Karpas-422 (cell line): ENCODE measurements around the gene NKAIN1. TPM values are rescaled to one million over a fixed set of nuclear protein-coding genes. Genes with fewer than 3 reads are reported as not detected.
A peak's percentile ranks its signal among the peaks of the same experiment; 100 is the strongest.
"Not testable (repeated sequence)": the region's sequence is repeated elsewhere in the genome, so short reads cannot be mapped to it uniquely, and the experiment has no call there.

ENCODE experiments used
- DNase-seq: peaks from one replicate; pipeline ENCODE4 v3.0.0-alpha.2; 2015
- H2AFZ ChIP-seq: fragments of 200-600 bp; sonication (generic); 2 replicates; pipeline ENCODE4 v1.6.1; 2014; ENCODE audit warnings: antibody characterized with exemption, low read length, mixed read lengths
- H3K27ac ChIP-seq: fragments of 200-600 bp; sonication (generic); 2 replicates; pipeline ENCODE4 v1.5.1; 2014; ENCODE audit warnings: mild to moderate bottlenecking, low read length, moderate library complexity
- H3K27me3 ChIP-seq: fragments of 200-600 bp; sonication (generic); 2 replicates; pipeline ENCODE4 v1.6.1; 2014; ENCODE audit warnings: low read length, mixed read lengths
- H3K36me3 ChIP-seq: fragments of 200-600 bp; sonication (generic); 2 replicates; pipeline ENCODE4 v1.6.1; 2014; ENCODE audit warnings: low read length, mixed read lengths; ENCODE audit not compliant: insufficient read depth
- H3K4me1 ChIP-seq: fragments of 200-600 bp; sonication (generic); 2 replicates; pipeline ENCODE4 v1.6.1; 2014; ENCODE audit warnings: mild to moderate bottlenecking, low read length, mixed read lengths
- H3K4me2 ChIP-seq: fragments of 200-600 bp; sonication (generic); 2 replicates; pipeline ENCODE4 v1.6.1; 2014; ENCODE audit warnings: low read length, low read depth, mild to moderate bottlenecking; ENCODE audit not compliant: poor library complexity, severe bottlenecking
- H3K4me3 ChIP-seq: fragments of 200-600 bp; sonication (generic); 2 replicates; pipeline ENCODE4 v1.5.1; 2014; ENCODE audit warnings: mild to moderate bottlenecking, antibody characterized with exemption, low read length, mixed read lengths
- H3K79me2 ChIP-seq: fragments of 200-600 bp; sonication (generic); 2 replicates; pipeline ENCODE4 v1.6.1; 2014; ENCODE audit warnings: mild to moderate bottlenecking, low read length, mixed read lengths
- H3K9ac ChIP-seq: fragments of 200-600 bp; sonication (generic); 2 replicates; pipeline ENCODE4 v1.6.0; 2014; ENCODE audit warnings: low read length
- H3K9me2 ChIP-seq: fragments of 200-600 bp; sonication (generic), shearing (Covaris generic); replicated peaks from 2 replicates; pipeline ENCODE4 v1.6.0; 2014; ENCODE audit warnings: mild to moderate bottlenecking, low read length, moderate library complexity; ENCODE audit not compliant: insufficient read depth
- H3K9me3 ChIP-seq: fragments of 300-700, 200-600 bp; sonication (generic); 2 replicates; pipeline ENCODE4 v1.6.1; 2014; ENCODE audit warnings: low read length, mixed read lengths
- H4K20me1 ChIP-seq: fragments of 200-600 bp; sonication (generic); 2 replicates; pipeline ENCODE4 v1.6.1; 2014; ENCODE audit warnings: mild to moderate bottlenecking, antibody characterized with exemption, low read length, low read depth; ENCODE audit not compliant: insufficient read depth
- total RNA-seq: library from RNA; depleted of rRNA; stranded (reverse); fragments of >200 nt; shearing (Covaris generic); gene quantifications from 2 replicates; pipeline ENCODE4 v1.2.3, GENCODE V29; 2014; ENCODE audit warnings: low replicate concordance; rRNA removed

NKAIN1 gene
- total RNA-seq, result not detected in 2 replicates

- Histone ChIP-seq H3K79me2 (no peaks in the 10 kb centered on the region), H3K9me2 (no peaks in the 10 kb centered on the region), H3K4me1 (peaks cover 4% of the 10 kb centered on the region), H3K9me3 (no peaks in the 10 kb centered on the region), H3K4me2 (no peak within 1 kb of the TSS), H3K9ac (no peak within 1 kb of the TSS), H4K20me1 (no peaks in the 10 kb centered on the region), H3K27me3 (no peaks in the 10 kb centered on the region), H3K27ac (no peak within 1 kb of the TSS), H3K4me3 (no peak within 1 kb of the TSS), H2AFZ (no peak within 1 kb of the TSS), H3K36me3 (no peaks in the 10 kb centered on the region)
- DNase-seq, result no peak
Measured at GRCh38 chr1:31239653-31240241, at the start of gene NKAIN1. Gene NKAIN1 (minus strand): TSS chr1:31239887. CDS start chr1:31239547, 340 bp downstream.

GRCh38 chr1:31289021-31289420 is 49.3 kb upstream of the NKAIN1 start:
- Histone ChIP-seq H4K20me1 (0 out of 2 replicates have a peak, but pooled peaks cover 6% of the 10 kb centered on the region), H3K9me3 (no peaks in the 10 kb centered on the region), H3K36me3 (peaks cover 75% of the 10 kb centered on the region), H3K27ac (no peak overlapping the region), H2AFZ (no peak overlapping the region), H3K79me2 (peaks cover 47% of the 10 kb centered on the region), H3K9ac (no peak overlapping the region), H3K4me1 (no peaks in the 10 kb centered on the region), H3K4me2 (no peak overlapping the region), H3K4me3 (no peak overlapping the region), H3K27me3 (no peaks in the 10 kb centered on the region), H3K9me2 (no peaks in the 10 kb centered on the region)
- no peak for DNase-seq

DNA sequence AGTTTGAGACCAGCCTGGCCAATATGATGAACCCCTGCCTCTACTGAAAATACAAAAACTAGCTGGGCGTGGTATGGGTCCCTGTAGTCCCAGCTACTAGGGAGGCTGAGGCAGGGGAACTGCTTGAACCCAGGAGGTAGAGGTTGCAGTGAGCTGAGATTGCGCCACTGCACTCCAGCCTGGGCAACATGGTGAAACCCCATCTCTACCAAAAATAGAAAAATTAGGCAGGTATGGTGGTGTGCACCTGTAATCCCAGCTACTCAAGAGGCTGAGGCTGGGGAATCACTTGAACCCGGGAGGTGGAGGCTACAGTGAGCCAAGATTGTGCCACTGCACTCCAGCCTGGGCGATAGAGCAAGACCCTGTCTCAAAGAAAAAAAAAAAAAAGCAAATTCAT is 48.1 kb upstream of the NKAIN1 start:
- H3K4me2 ChIP-seq, H3K4me1 ChIP-seq, H3K27me3 ChIP-seq, DNase-seq, H3K9ac ChIP-seq, H3K4me3 ChIP-seq, H3K9me3 ChIP-seq, H3K27ac ChIP-seq, H3K9me2 ChIP-seq, H4K20me1 ChIP-seq, H2AFZ ChIP-seq: not testable (repeated sequence)
- H3K36me3 ChIP-seq, result peaks cover 74% of the 10 kb centered on the region
- peaks cover 42% of the 10 kb centered on the region for H3K79me2 ChIP-seq

- DNase-seq, H3K4me1 ChIP-seq, H3K4me3 ChIP-seq, H3K4me2 ChIP-seq, H3K27me3 ChIP-seq, H3K9me3 ChIP-seq, H3K9ac ChIP-seq, H2AFZ ChIP-seq, H3K9me2 ChIP-seq, H4K20me1 ChIP-seq, H3K27ac ChIP-seq: not testable (repeated sequence)
- Histone ChIP-seq H3K79me2 (peaks cover 54% of the 10 kb centered on the region), H3K36me3 (peaks cover 73% of the 10 kb centered on the region)
Measured at GRCh38 chr1:31282426-31282825, 42.7 kb upstream of the NKAIN1 start.

GRCh38 chr1:31273619-31274018 is 33.9 kb upstream of the NKAIN1 start:
- H4K20me1 ChIP-seq, result 0 out of 2 replicates have a peak, but pooled peaks cover 3% of the 10 kb centered on the region
- peaks cover 18% of the 10 kb centered on the region for H3K4me1 ChIP-seq
- no peak overlapping the region for H3K4me3 ChIP-seq
- peaks cover 70% of the 10 kb centered on the region for H3K36me3 ChIP-seq
- H3K9me2 ChIP-seq, result no peaks in the 10 kb centered on the region
- no peak overlapping the region for H3K4me2 ChIP-seq
- no peaks in the 10 kb centered on the region for H3K9me3 ChIP-seq
- DNase-seq, result no peak
- no peaks in the 10 kb centered on the region for H3K27me3 ChIP-seq
- H2AFZ ChIP-seq, result no peak overlapping the region
- H3K79me2 ChIP-seq, result peaks cover 61% of the 10 kb centered on the region
- no peak overlapping the region for H3K27ac ChIP-seq
- no peak overlapping the region for H3K9ac ChIP-seq

DNA sequence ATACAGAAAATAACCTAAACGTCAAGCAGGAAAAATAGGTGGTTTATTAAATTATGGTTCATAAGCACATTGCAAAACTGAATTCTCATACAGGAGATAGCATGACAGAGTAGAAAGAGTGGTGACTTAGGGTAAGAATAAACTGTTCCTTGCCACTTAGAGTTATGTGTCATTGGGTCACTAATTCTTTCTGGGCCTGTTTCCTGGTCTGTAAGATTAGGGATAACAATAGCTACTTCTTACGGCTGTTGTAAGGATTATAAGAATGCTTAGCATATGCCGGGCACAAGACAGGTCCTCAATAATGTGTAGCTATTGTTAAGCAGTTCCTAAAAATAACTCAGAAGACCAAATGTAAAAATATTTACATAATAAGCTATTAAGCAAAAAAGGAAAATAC is 32.7 kb upstream of the NKAIN1 start:
- Histone ChIP-seq H3K27ac (peak overlapping the region; percentile 2; the same call in 1 of the 2 replicates), H3K4me3 (no peak overlapping the region), H3K4me2 (no peak overlapping the region), H3K27me3 (no peaks in the 10 kb centered on the region), H3K36me3 (peaks cover 61% of the 10 kb centered on the region), H4K20me1 (0 out of 2 replicates have a peak, but pooled peaks cover 3% of the 10 kb centered on the region), H2AFZ (no peak overlapping the region), H3K9ac (no peak overlapping the region), H3K9me3 (no peaks in the 10 kb centered on the region), H3K4me1 (peaks cover 18% of the 10 kb centered on the region), H3K9me2 (no peaks in the 10 kb centered on the region), H3K79me2 (peaks cover 50% of the 10 kb centered on the region)
- no peak for DNase-seq

DNA sequence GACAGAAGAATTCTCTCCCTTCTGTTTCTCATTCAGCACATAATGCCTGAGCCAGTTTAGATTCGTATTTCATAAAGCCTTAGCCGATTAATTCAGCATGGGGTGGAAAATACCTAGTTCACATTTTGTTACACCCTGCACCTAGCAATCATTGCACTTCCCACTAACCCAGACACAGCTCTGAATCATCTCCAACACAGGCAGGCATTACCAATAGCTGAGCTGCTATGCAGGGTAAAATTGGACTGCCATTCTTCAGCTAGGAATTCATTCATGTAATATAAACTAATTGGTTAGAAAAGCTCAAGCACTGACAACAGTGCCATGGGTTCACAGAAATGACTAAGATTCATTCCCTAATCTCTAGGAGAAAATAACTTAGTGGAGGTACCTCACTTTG is 26.9 kb upstream of the NKAIN1 start:
- Histone ChIP-seq H4K20me1 (no peaks in the 10 kb centered on the region), H3K36me3 (peaks cover 65% of the 10 kb centered on the region), H3K4me1 (no peaks in the 10 kb centered on the region), H3K27me3 (no peaks in the 10 kb centered on the region), H2AFZ (no peak overlapping the region), H3K79me2 (peaks cover 5% of the 10 kb centered on the region), H3K4me2 (no peak overlapping the region), H3K9ac (no peak overlapping the region), H3K4me3 (no peak overlapping the region), H3K27ac (no peak overlapping the region), H3K9me2 (no peaks in the 10 kb centered on the region), H3K9me3 (no peaks in the 10 kb centered on the region)
- no peak for DNase-seq

DNA sequence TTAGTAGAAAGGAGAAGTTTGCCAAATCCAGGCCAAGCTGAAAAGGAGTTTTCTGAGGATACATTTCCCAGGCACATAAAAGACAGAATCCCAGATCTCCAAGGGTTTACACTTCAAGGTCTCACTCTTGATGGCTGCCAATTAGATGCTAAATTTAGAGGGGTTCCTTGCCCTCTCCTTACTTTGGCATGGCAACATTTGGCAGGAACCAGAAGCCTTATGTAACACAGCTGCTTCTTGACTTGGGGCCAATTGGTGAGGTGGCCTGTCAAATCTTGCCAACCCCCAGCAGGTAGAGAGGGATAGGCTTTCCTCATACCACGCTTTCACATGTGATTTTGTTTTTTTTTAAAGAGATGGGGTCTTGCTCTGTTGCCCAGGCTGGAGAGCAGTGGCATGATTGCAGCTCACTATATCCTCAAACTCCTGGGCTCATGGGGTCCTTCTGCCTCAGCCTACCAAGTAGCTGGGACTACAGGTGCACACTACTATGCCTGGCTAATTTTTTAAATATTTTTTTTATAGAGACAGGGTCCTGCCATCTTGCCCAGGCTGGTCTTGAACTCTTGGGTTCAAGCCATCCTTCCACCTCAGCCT is 25.2 kb upstream of the NKAIN1 start:
- DNase-seq, result no peak
- Histone ChIP-seq H3K36me3 (peaks cover 56% of the 10 kb centered on the region), H3K27me3 (no peaks in the 10 kb centered on the region), H3K4me3 (no peak overlapping the region), H3K4me2 (no peak overlapping the region), H3K9me3 (no peaks in the 10 kb centered on the region), H3K9ac (no peak overlapping the region), H2AFZ (no peak overlapping the region), H4K20me1 (no peaks in the 10 kb centered on the region), H3K27ac (no peak overlapping the region), H3K4me1 (no peaks in the 10 kb centered on the region), H3K79me2 (peaks cover 2% of the 10 kb centered on the region), H3K9me2 (no peaks in the 10 kb centered on the region)
